Stimulated activated CD8-positive, alpha-beta memory T cell treated with anti-CD3 and anti-CD28 coated beads, Interleukin-4, amount 100 ng/mL, for 24 hours (primary cell): ENCODE measurements around the gene NOTCH3.

Experiments
- DNase-seq: peaks from one replicate; pipeline ENCODE4 v3.0.0-alpha.2; 2020; ENCODE audit warnings: low read depth

Gene NOTCH3

DNA sequence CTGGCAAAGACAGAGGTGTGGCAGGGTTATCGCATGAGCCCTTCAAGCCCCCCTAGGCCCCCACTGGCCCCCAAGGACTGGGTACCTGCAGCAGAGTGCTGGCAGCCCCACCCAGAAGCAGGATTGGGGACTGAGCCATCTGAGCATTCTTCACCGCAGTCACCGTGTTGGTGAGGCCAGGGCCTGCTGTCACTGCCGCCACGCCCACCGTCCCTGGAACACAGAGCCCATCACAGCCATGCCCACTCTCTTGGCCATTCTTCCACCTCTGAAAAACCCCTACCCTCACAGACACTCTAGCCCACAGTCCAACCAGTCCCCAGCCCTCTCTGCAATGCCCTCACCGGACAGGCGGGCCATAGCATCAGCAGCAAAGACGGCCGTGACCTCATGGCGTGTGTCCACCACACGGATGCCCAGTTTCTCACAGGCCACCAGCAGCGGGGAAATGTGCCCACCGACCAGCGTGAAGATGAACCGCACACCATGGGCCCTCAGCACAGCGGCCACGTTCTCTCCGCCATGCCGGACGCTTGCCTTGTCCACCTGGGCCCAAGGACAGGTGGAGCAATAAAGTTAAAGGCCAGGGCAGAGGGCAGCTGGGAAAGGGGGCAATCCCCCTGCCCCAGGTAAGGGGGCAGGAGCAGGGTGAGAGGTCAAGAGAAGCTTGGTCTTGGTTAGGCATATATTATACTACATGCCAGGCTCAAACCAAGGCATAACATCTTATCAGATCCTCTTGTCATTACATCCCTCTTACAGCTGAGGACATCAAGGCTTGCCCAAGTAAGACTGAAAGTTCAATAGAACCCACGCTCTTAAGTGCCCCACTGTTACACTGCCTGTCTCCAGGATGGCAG lies 77.5 kb downstream of the NOTCH3 start:
- DNase-seq, result no peak

DNA sequence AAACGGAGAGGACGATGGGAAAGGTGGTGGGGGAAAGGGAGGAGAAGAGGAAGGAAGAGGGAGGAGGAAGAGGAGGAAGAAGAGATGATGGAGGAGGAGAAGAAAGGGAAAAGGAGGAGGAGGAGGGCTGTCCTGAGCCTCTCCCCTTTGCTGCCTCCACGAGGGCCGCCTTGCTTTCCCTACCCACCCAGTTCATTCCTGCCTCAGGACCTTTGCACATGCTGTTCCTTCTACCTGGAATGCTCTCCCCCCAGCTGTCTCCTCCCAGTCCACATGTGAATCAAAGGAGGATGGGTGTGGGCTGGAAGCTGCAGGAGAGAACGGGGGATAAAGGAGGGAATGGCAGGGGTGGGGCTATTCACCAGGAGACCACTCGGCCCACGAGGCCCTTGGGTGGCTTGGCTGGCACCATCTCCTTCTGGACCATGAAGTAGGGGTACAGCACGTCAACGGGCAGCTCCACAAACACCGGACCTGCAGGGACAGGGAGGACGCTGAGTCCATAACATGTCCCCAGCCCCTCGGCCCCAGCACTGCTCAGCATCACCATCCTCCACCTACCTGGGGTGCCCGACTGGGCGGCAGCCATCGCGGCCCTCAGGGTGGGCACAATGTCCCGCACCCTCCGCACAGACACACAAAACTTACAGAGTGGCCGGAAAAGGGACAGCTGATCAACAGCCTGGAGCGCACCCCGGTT lies 78.3 kb downstream of the NOTCH3 start:
- DNase-seq, result no peak

DNA sequence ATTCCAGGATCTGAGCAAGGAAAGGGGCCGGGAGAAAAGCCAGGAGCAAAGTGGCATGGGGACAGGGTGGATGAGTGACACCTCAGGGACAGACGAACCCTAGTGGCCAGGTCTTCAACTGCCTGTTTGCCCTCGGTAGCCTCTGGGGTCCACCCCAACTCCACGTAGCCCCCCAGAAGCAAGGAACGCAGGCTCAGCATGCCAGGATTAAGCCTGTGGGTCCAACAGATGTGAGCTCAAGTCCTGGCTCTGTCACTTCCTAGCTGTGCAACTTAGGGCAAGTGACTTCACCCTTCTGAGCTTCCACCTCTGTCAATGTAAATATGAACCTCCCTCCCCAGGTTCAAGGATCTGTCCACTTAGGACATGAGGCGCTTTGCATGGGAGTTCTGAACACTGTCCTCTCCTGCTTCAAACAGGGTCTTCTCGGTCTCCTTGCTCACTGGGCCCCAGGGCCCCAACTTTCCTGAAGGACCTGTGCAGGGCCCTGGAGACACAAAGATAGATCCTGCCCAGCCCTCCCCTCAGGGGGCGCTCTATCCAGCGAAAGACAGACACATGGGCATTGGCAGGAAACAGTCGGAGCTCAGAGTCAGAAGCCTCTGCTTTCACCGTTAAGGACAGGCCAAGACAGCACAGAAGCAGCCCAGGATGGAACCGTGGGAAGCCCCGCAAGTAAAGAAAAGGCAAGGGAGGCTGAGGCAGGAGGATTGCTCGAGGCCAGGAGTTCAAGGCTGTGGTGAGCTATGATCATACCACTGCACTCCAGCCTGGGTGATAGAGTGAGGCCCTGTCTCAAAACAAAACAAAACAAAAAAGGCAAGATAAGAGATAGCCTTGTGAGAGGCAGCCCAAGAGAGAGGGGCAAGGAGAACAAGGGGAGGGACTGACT lies 80.4 kb downstream of the NOTCH3 start:
- no peak for DNase-seq

DNA sequence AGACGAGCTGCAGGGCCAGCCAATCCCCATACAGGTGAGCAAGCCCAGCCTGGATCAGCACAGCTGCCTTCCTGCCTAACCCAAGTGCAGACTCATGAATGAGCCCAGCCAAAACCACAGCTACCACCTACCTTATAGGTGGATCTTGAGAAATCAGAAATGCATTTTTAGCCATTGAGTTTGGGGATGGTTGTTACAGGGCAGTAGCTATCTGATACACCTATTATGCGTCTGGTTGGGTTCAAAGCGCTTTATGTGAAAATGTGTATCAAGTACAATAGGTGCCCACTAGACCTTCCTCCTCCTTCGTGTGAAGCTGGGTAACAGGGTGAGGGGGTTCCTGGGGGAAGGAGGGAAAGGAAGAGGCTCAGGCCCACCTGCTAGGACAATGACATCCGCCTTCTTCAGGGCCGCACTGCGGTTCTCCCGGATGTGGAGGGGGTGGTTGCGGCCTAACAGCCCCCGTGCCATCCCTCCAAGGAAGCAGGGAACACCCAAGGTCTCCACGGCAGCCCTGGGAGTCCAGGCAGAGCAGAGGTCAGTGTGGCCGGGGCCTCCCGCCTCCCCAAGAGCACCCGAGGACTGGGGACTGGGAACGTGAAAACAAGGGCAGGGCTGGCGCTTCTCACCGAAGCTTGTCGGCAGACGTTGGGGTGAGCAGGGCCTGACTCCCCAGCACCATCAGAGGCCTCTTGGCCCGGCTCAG lies 81.9 kb downstream of the NOTCH3 start:
- no peak for DNase-seq

DNA sequence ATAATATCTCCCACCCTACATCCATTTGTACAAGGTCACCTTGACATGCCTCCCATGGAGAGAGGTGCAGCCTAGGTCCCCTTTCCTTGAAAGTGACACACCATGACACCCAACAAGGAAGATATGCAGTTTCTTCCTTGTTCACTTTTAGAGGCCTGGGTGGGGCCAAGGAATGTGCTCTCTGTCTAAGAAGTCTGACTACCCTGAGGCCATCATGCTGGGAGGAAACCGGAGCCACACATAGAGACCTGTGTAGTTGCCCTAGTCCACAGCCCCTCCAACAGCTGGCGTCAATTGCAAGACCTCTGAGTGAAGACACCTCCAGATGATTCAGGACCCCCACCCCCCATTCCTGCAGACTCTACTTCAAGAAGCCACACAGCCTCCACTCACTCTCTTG lies 82.5 kb downstream of the NOTCH3 start:
- DNase-seq, result no peak

DNA sequence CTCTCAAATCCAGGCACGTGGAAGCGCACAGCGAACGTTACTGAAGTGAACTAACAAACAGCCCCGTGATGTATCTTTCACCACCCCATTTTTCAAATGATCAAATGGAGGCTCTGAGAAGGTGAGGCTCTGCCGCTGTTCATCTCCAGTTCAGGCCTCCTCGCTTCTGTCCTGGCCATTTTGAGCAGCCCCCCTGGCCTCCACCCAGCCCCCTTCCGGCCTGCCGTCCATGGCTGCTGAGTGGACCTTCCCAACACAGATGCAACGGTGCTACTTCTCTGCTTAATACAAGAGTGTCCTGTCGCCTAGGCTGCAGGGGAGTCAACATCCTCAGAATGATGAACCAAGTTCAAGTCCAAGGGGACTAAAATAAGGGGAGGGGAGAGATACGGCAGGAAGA lies 83.9 kb downstream of the NOTCH3 start:
- no peak for DNase-seq

DNA sequence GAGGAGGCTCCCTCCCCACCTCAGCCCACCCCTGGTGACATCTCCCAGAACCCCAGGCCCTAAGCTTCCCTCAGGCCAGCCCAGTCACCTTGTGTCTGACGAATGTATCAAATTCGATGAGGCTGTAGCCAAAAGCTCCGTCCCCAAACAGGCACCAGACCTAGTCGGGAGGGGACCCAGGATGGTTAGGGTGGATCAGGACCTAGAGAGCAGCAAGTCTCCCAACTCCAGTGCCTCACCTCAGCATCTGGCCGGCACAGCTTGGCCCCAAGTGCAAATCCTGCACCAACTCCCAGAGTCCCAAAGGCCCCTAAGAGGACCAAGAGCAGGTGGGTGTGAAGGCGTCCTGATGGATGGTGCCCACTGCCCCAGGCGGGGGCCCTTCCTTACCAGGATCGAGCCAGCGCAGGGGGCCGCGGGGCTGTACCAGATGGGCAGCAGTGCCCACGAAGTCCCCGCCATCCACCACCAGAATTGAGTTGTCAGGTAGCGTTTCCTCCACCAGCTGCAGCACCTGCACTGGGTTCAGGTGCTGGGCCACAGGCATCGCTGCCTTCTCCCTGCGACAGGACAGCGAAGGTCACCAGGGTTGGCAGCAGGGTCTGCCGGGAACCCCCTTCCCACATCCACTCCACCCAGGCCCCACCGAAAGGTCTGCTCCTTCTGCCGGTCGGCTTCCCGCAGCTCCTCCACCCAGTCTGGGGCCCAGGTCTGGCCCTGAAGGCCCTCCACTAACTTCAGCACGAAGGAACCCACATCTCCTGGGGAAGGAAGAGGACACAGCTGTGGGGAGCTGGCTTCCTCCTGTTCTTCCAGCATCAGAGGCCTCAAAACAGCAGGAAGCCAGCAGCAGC lies 84.8 kb downstream of the NOTCH3 start:
- no peak for DNase-seq

DNA sequence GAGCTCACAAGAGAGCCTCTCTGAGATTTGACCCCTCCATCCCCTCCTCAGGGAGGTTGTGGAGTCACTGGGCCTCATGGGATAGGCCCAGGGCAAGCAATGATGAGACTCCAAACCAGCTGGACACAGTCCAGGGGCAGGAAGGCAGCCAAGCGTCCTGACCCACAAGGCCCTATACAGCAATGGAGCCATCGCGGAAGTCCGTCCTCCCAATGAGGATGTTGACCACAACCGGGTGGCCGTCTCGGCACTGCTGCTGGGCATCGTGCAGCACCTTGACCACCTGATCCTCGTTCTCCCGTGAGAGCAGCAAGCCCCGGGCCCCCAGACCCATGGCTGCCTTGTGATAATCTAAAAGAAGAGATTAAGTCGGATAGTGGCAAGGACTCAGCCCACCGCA lies 85.7 kb downstream of the NOTCH3 start:
- DNase-seq, result no peak

DNA sequence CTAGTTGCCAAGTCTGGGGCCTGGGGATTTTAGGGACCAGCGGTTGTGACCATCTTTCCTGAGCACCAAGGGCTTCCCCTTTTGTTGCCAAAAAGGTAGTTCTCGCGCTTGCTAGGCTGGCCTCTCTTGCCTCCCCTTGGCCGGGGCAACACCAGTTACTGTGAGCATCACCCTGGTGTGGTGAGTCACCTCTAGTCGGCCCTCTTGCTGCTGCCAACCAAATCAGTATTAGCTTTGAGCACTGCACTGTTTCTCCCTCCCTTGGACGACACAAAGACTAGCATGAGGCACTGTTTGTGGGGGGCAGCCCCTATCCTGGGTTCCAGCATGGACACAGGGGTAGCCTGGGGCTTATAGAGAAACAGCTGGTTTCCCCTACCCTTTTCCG lies 86.6 kb downstream of the NOTCH3 start:
- no peak for DNase-seq

DNA sequence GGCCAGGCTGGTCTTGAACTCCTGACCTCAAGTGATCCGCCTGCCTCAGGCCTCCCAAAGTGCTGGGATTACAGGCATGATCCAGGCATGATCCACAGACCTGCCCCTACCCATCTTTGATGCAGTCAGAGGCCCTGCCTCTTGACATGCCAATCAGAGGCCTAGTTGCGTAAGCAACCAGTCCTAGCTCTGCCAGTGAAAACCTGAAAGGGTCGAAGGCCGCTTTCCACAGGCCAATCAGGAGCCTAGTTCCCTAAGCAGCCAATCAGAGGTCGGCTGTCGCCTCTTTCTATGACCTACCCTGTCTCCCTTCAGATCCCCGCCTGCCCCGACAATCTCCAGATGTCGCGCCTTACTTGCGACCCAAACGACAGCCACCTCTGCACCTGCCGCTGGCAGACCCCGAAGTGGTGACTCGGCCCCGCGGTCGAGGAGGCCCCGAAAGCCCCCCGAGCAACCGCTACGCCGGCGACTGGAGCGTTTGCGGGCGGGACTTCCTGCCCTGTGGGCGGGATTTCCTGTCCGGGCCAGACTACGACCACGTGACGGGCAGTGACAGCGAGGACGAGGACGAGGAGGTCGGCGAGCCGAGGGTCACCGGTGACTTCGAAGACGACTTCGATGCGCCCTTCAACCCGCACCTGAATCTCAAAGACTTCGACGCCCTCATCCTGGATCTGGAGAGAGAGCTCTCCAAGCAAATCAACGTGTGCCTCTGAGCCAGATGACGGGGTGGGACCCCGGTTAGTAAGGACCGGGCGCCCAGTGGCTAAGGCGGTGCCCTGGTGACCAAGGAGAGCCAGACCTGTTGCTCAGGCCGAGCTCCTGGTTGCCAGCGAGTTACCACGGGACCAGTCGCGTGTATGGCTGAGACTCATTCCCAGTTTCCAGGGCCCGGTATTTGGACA lies 87.3 kb downstream of the NOTCH3 start:
- DNase-seq, result no peak

DNA sequence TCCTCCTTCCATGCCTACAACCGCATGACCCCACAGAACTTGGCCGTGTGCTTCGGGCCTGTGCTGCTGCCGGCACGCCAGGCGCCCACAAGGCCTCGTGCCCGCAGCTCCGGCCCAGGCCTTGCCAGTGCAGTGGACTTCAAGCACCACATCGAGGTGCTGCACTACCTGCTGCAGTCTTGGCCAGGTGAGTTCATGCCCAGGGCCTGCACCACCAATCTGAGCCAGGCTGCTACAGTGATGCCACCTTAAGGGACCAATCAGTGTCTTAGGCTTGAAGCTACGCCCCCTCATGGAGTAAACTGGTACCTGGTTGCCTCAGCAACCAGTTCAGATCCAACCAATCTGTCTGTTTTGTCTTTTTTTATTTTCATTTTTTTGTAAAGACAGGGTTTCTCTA lies 88.4 kb downstream of the NOTCH3 start:
- no peak for DNase-seq

DNA sequence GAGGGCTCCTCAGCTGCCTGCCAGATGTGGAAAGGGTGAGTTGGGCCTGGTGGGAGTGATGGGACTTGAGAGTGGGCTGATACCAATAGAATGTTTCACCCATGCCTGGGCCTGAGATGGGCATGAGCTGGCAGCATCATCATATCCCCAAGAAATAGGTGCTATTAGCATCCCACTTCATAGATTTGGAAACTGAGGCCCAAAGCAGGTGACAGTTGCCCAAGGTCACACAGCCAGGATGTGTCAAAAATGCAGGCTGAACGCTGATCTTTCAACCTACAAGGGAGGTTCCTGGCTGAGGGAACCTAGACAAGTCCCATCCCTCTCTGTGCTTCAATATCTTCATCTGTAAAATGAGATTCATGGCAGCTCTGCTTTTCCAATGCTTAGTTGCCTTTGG lies 89.0 kb downstream of the NOTCH3 start:
- no peak for DNase-seq

DNA sequence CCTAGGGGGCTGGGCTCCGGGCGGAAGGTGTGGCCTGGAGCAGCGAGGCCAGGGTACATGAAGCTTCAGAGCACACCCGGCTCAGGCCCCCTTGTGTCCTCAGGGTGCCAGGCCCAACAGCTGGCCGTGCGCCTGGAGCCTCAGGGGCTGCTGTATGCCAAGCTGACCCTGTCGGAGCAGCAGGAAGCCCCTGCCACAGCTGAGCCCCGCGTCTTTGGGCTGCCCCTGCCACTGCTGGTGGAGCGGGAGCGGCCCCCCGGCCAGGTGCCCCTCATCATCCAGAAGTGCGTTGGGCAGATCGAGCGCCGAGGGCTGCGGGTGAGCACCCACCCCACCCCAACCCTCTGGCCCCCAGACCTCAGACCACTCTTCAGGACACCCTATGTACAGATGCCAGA lies 90.4 kb downstream of the NOTCH3 start:
- no peak for DNase-seq

DNA sequence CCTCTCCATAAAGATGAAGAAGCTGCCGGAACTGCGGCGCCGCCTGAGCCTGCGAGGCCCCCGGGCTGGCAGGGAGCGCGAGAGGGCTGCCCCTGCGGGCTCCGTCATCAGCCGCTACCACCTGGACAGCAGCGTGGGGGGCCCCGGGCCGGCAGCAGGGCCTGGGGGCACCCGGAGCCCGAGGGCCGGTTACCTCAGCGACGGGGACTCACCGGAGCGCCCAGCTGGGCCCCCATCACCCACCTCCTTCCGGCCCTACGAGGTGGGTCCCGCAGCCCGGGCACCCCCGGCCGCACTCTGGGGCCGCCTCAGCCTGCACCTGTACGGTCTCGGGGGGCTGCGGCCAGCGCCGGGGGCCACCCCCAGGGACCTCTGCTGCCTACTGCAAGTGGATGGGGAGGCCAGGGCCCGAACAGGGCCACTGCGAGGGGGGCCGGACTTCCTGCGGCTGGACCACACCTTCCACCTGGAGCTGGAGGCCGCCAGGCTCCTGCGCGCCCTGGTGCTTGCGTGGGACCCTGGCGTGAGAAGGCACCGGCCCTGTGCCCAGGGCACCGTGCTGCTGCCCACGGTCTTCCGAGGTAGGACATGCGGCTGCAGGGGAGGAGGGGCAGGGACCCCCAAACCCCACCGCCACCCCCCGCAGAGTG lies 90.9 kb downstream of the NOTCH3 start:
- no peak for DNase-seq
